GM12864 (cell line): Measurements from ENCODE around the gene LARGE1.

Experiments used
- DNase-seq: peaks from one replicate; pipeline ENCODE4 v3.0.0-alpha.2; 2011; ENCODE audit warnings: low read depth
- H3K4me3 ChIP-seq: 2 replicates; pipeline ENCODE4 v1.5.1; 2011; ENCODE audit warnings: mild to moderate bottlenecking, low read depth, low read length, control low read depth
- CTCF ChIP-seq: IDR thresholded peaks from 2 replicates; pipeline ENCODE4 v1.5.1; 2011; ENCODE audit warnings: low read depth, mild to moderate bottlenecking, moderate library complexity, low read length, control low read depth, inconsistent platforms; ENCODE audit errors: missing control alignments

Gene LARGE1

GRCh38 chr22:33669746-33670145, 250.5 kb downstream of the LARGE1 start:
- no peak overlapping the region for H3K4me3 ChIP-seq
- TF ChIP-seq CTCF: no peak
- no peak for DNase-seq

GRCh38 chr22:33666961-33667619, 253.2 kb downstream of the LARGE1 start:
- DNase-seq: no peak
- no peak for TF ChIP-seq CTCF

GRCh38 chr22:33666279-33666960, 253.9 kb downstream of the LARGE1 start:
- DNase-seq: peak; percentile 15
- no peak overlapping the region for H3K4me3 ChIP-seq
- TF ChIP-seq CTCF: no peak

More at GRCh38 chr22:33666961-33667619, 253.2 kb downstream of the LARGE1 start:
- H3K4me3 ChIP-seq: no peak overlapping the region

- H3K4me3 ChIP-seq: no peak overlapping the region
- DNase-seq: no peak
- TF ChIP-seq CTCF: no peak
These were observed 260.8 kb downstream of the LARGE1 start for GRCh38 chr22:33659448-33659847.

- no peak for TF ChIP-seq CTCF
- H3K4me3 ChIP-seq: no peak overlapping the region
- no peak for DNase-seq
These were observed 261.5 kb downstream of the LARGE1 start for GRCh38 chr22:33658775-33659174.

GRCh38 chr22:33657670-33658069, 262.6 kb downstream of the LARGE1 start:
- TF ChIP-seq CTCF: no peak
- no peak for DNase-seq
- H3K4me3 ChIP-seq: no peak overlapping the region
